Activated CD4-positive, alpha-beta memory T cell treated with anti-CD3 and anti-CD28 coated beads, Interleukin-2, amount 10 ng/mL, durations not matched to agents 7 days and 5 days (primary cell): Measurements from ENCODE around the gene RAB43. TPM values are rescaled to one million over a fixed set of nuclear protein-coding genes. Genes with fewer than 3 reads are reported as not detected.

Experiments
- CTCF ChIA-PET: fragments of 350-600 bp; sonication (Branson Sonifier 250); formaldehyde crosslinking; loops from one replicate; lab custom pipeline; 2021; ENCODE audit warnings: antibody characterized with exemption, inconsistent platforms; lab: Charles Lee
- POLR2A ChIA-PET: fragments of 350-600 bp; sonication (Branson Sonifier 250); formaldehyde crosslinking; loops from one replicate; lab custom pipeline; 2021; ENCODE audit warnings: antibody characterized with exemption; lab: Charles Lee
- DNase-seq: peaks from one replicate; pipeline ENCODE4 v3.0.0-alpha.2; 2020
- H3K27ac Mint-ChIP-seq: one replicate; pipeline ENCODE4 v1.8.0; 2021; ENCODE audit warnings: mild to moderate bottlenecking, mixed read lengths
- H3K27me3 Mint-ChIP-seq: one replicate; pipeline ENCODE4 v1.8.0; 2021; ENCODE audit warnings: mixed read lengths
- H3K36me3 Mint-ChIP-seq: one replicate; pipeline ENCODE4 v1.8.0; 2021; ENCODE audit warnings: low read depth, mixed read lengths
- H3K4me1 Mint-ChIP-seq: one replicate; pipeline ENCODE4 v1.8.0; 2021; ENCODE audit warnings: mixed read lengths
- H3K4me3 Mint-ChIP-seq: one replicate; pipeline ENCODE4 v1.8.0; 2021; ENCODE audit warnings: mild to moderate bottlenecking, mixed read lengths
- H3K9me3 Mint-ChIP-seq: one replicate; pipeline ENCODE4 v1.8.0; 2021; ENCODE audit warnings: mixed read lengths
- total RNA-seq, 2 experiments: library from RNA; stranded (reverse); gene quantifications; one replicate each; pipeline ENCODE4 v1.2.3, GENCODE V29; 2021

RAB43 gene
- total RNA-seq, 2 experiments from 2014 or later, result 46.3 to 48.1 TPM

- no peak overlapping the region for H3K27ac Mint-ChIP-seq
- H3K4me1 Mint-ChIP-seq, result peaks cover 8% of the 10 kb centered on the region
- no peaks in the 10 kb centered on the region for H3K36me3 Mint-ChIP-seq
- H3K27me3 Mint-ChIP-seq, result peaks cover 8% of the 10 kb centered on the region
- DNase-seq, result no peak
- ChIA-PET CTCF (interaction anchor here (4.7 kb wide), 1 partner anchor 12 kb away, joined by 31 read pairs; no protein-coding TSS in a partner anchor), POLR2A (interaction anchor here (1.2 to 1.5 kb wide), 2 partner anchors 12 to 251 kb away, joined by 5 to 8 read pairs; a partner anchor contains a TSS)
- peaks cover 3% of the 10 kb centered on the region for H3K9me3 Mint-ChIP-seq
- no peak overlapping the region for H3K4me3 Mint-ChIP-seq
Measured at GRCh38 chr3:129065016-129065719, 56.4 kb downstream of the RAB43 start.

- H3K4me1 Mint-ChIP-seq, result peaks cover 8% of the 10 kb centered on the region
- H3K4me3 Mint-ChIP-seq, result no peak overlapping the region
- no peak for DNase-seq
- peaks cover 2% of the 10 kb centered on the region for H3K27me3 Mint-ChIP-seq
- POLR2A ChIA-PET, result no interaction called here
- no peaks in the 10 kb centered on the region for H3K9me3 Mint-ChIP-seq
- CTCF ChIA-PET, result interaction anchor here (2.3 kb wide), 1 partner anchor 10 kb away, joined by 8 read pairs; no protein-coding TSS in a partner anchor
- H3K36me3 Mint-ChIP-seq, result no peaks in the 10 kb centered on the region
- H3K27ac Mint-ChIP-seq, result no peak overlapping the region
Measured at GRCh38 chr3:129063841-129064482, 57.6 kb downstream of the RAB43 start.

GRCh38 chr3:129063091-129063640, 58.4 kb downstream of the RAB43 start:
- Mint-ChIP-seq H3K9me3 (no peaks in the 10 kb centered on the region), H3K36me3 (no peaks in the 10 kb centered on the region), H3K4me1 (peaks cover 9% of the 10 kb centered on the region), H3K27ac (no peak overlapping the region), H3K4me3 (no peak overlapping the region), H3K27me3 (peaks cover 2% of the 10 kb centered on the region)
- ChIA-PET CTCF (interaction anchor here (0.8 to 2.3 kb wide), 2 partner anchors 9 to 51 kb away, joined by 3 to 8 read pairs; no protein-coding TSS in a partner anchor), POLR2A (no interaction called here)
- no peak for DNase-seq

DNA sequence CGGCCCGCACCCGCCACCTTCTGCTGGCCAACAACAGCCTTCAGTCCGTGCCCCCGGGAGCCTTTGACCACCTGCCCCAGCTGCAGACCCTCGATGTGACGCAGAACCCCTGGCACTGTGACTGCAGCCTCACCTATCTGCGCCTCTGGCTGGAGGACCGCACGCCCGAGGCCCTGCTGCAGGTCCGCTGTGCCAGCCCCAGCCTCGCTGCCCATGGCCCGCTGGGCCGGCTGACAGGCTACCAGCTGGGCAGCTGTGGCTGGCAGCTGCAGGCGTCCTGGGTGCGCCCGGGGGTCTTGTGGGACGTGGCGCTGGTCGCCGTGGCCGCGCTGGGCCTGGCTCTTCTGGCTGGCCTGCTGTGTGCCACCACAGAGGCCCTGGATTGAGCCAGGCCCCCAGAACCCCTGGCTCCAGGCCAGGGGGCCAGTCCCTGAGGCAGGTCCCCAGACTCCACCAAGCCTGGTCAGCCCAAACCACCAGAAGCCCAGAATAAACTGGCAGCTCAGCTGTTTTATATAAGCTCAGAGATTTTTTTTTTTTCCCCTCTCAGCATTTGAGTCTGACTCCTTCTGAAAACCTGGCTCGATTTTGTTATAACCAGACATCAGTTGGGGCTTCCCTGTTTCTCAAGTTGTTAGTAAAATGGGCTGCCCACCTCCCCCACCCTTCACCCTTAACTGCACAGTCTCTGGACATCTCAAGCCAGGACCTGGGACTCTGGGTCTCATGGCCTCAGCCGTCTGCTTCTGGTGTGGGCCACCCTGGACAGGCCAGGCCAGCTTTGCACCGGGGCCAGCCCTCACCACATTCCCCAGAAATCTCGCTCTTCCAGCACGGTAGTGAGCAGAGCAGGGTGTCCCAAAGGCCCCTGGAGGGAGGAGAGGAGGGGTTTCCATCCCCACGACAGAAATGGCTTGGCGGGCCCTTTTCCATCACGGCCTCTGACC, 59.4 kb downstream of the RAB43 start:
- ChIA-PET CTCF (interaction anchor here (0.8 to 2.3 kb wide), 2 partner anchors 8 to 52 kb away, joined by 3 to 8 read pairs; no protein-coding TSS in a partner anchor), POLR2A (no interaction called here)
- Mint-ChIP-seq H3K27ac (no peak overlapping the region), H3K4me1 (peaks cover 6% of the 10 kb centered on the region), H3K36me3 (no peaks in the 10 kb centered on the region), H3K4me3 (no peak overlapping the region), H3K9me3 (no peaks in the 10 kb centered on the region), H3K27me3 (peaks cover 5% of the 10 kb centered on the region)
- no peak for DNase-seq

- no peaks in the 10 kb centered on the region for H3K9me3 Mint-ChIP-seq
- H3K36me3 Mint-ChIP-seq, result no peaks in the 10 kb centered on the region
- peaks cover 6% of the 10 kb centered on the region for H3K4me1 Mint-ChIP-seq
- H3K27me3 Mint-ChIP-seq, result peaks cover 12% of the 10 kb centered on the region
- ChIA-PET CTCF (no interaction called here), POLR2A (no interaction called here)
- no peak for DNase-seq
- no peak overlapping the region for H3K4me3 Mint-ChIP-seq
- no peak overlapping the region for H3K27ac Mint-ChIP-seq
Measured at GRCh38 chr3:129061023-129061887, 60.3 kb downstream of the RAB43 start.

GRCh38 chr3:129060276-129061022, 61.2 kb downstream of the RAB43 start, which contains the start of gene GP9:
GP9 (plus strand) TSS chr3:129060779; CDS start chr3:129061740, 961 bp downstream.
- peaks cover 12% of the 10 kb centered on the region for H3K27me3 Mint-ChIP-seq
- no peaks in the 10 kb centered on the region for H3K36me3 Mint-ChIP-seq
- DNase-seq, result no peak
- no peak within 1 kb of the TSS for H3K4me3 Mint-ChIP-seq
- no peak within 1 kb of the TSS for H3K27ac Mint-ChIP-seq
- H3K9me3 Mint-ChIP-seq, result no peaks in the 10 kb centered on the region
- ChIA-PET POLR2A (interaction anchor here (1.2 kb wide), 1 partner anchor 8 kb away, joined by 4 read pairs; no protein-coding TSS in a partner anchor), CTCF (no interaction called here)
- peaks cover 4% of the 10 kb centered on the region for H3K4me1 Mint-ChIP-seq

DNA sequence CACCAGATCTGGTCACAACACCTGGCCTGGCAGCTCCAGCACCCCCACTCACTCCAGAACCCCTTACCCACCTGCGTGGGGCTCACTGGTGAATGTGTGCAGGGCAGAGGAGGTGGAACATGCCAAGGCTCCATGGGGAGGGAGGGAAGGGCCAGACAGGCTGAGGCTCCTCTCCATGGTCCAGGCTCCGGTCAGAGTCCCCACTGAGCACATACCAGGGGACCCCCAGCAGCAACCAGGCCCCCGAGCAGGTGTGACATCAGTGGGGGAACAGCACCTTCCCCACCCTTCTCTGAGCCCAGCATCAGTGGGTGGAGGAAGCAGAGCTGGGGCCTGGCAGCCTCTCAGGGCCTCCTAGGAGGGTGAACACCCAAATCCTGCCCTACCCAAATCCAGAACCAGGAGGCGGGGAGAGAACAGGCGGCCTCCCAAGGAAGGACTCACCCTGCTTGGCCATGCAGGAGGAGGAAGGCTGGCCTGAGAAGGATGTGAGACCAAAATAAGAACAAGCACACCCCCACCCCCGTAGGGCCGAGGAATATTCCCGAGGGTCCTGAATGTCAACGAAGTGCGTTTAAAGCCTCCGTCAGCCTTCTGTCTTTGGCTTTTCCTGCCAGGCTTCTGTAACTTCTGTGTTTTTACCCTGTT, 62.2 kb downstream of the RAB43 start:
- ChIA-PET POLR2A (interaction anchor here (1.2 kb wide), 1 partner anchor 9 kb away, joined by 4 read pairs; no protein-coding TSS in a partner anchor), CTCF (no interaction called here)
- Mint-ChIP-seq H3K27ac (no peak overlapping the region), H3K4me3 (no peak overlapping the region), H3K27me3 (peaks cover 12% of the 10 kb centered on the region), H3K36me3 (no peaks in the 10 kb centered on the region), H3K9me3 (no peaks in the 10 kb centered on the region), H3K4me1 (peaks cover 2% of the 10 kb centered on the region)
- no peak for DNase-seq

GRCh38 chr3:129058441-129059200, 63.0 kb downstream of the RAB43 start:
- CTCF ChIA-PET, result interaction anchor here (0.6 kb wide), 1 partner anchor 187 kb away, joined by 3 read pairs; no protein-coding TSS in a partner anchor
- Mint-ChIP-seq H3K27ac (no peak overlapping the region), H3K4me1 (peaks cover 5% of the 10 kb centered on the region), H3K4me3 (no peak overlapping the region), H3K27me3 (peaks cover 12% of the 10 kb centered on the region), H3K36me3 (no peaks in the 10 kb centered on the region), H3K9me3 (no peaks in the 10 kb centered on the region)
- DNase-seq, result no peak
- POLR2A ChIA-PET, result interaction anchor here (1.1 kb wide), 1 partner anchor 10 kb away, joined by 3 read pairs; no protein-coding TSS in a partner anchor

DNA sequence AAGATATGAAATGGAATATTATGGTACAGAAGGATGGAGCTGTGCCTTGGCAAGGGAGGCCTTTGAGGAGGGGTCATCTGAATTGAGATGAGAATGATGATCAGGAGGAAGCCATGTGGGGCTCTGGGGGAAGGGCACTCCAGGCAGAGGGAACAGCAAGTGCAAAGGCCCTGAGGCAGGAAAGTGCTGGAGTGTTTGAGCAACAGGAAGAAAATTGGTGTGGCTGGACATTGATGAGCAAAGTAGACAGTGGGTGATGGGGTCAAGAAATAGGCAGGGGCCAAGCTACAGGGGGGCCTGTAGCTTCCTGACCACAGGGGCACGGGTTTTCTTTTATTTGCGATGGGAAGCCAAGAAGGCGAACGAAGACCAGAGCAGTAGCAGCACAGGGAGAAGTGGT, 64.4 kb downstream of the RAB43 start:
- DNase-seq, result no peak
- Mint-ChIP-seq H3K4me1 (peaks cover 10% of the 10 kb centered on the region), H3K27ac (no peak overlapping the region), H3K36me3 (no peaks in the 10 kb centered on the region), H3K27me3 (peaks cover 12% of the 10 kb centered on the region), H3K4me3 (no peak overlapping the region), H3K9me3 (no peaks in the 10 kb centered on the region)
- ChIA-PET CTCF (no interaction called here), POLR2A (interaction anchor here (0.9 to 1.1 kb wide), 2 partner anchors 12 to 192 kb away, joined by 3 read pairs; partner anchors contain the start of gene COPG1)
